Measurements from ENCODE around the gene NEUROD4. TPM values are rescaled to one million over a fixed set of nuclear protein-coding genes. Genes with fewer than 3 reads are reported as not detected.
A peak's percentile ranks its signal among the peaks of the same experiment; 100 is the strongest.

NEUROD4 gene
- total and polyA plus RNA-seq, 2 donors (not counting 1 experiment from before 2014, with no cell fraction given), result not detected

- no peak for TF ChIP-seq EZH2 (IDR thresholded peaks at IDR 0.05; ENCODE audit: low read length, missing control alignments)
- no peak for TF ChIP-seq CTCF (conservative IDR thresholded peaks at IDR 0.05 in 1 of 2, IDR thresholded peaks at IDR 0.05 in 1 of 2; ENCODE audit: low read depth in 1 of 2, low read length in 2 of 2)
- DNase-seq (ENCODE audit: low read depth in 2 of 2), result no peak
- no peak overlapping the region for H3K27ac ChIP-seq (ENCODE audit: insufficient read depth, low read length)
- no peaks in the 10 kb centered on the region for H3K79me2 ChIP-seq (ENCODE audit: control insufficient read depth, insufficient read depth, low read length)
- no peaks in the 10 kb centered on the region for H3K9me3 ChIP-seq (ENCODE audit: control insufficient read depth, insufficient read depth, low read depth, low read length)
- H4K20me1 ChIP-seq (ENCODE audit: control insufficient read depth, extremely low read depth, insufficient read depth, low read length), result no peaks in the 10 kb centered on the region
- H2AFZ ChIP-seq (ENCODE audit: low read length), result no peak overlapping the region
- H3K9ac ChIP-seq (ENCODE audit: insufficient read depth, low read length), result no peak overlapping the region
- H3K36me3 ChIP-seq (ENCODE audit: control insufficient read depth, insufficient read depth, low read length), result no peaks in the 10 kb centered on the region
- H3K27me3 ChIP-seq (ENCODE audit: control insufficient read depth, insufficient read depth, low read length), result no peaks in the 10 kb centered on the region
- H3K4me2 ChIP-seq (ENCODE audit: extremely low read depth, insufficient read depth, low read length), result no peak overlapping the region
- no peak overlapping the region for H3K4me3 ChIP-seq (replicated peaks in 1 of 4; ENCODE audit: control extremely low read depth in 1 of 4, insufficient read depth in 1 of 4, low read depth in 3 of 4, low read length in 4 of 4)
- H3K4me1 ChIP-seq (ENCODE audit: control insufficient read depth, extremely low read depth, insufficient read depth, low read length), result no peaks in the 10 kb centered on the region
Observed at GRCh38 chr12:55063291-55063690, 43.5 kb downstream of the NEUROD4 start.

GRCh38 chr12:55065535-55065934 lies 45.8 kb downstream of the NEUROD4 start:
- Histone ChIP-seq H2AFZ (ENCODE audit: low read length) (no peak overlapping the region), H3K36me3 (ENCODE audit: control insufficient read depth, insufficient read depth, low read length) (no peaks in the 10 kb centered on the region), H3K9ac (ENCODE audit: insufficient read depth, low read length) (no peak overlapping the region), H3K4me2 (ENCODE audit: extremely low read depth, insufficient read depth, low read length) (no peak overlapping the region), H3K4me3 (replicated peaks in 1 of 4; ENCODE audit: control extremely low read depth in 1 of 4, insufficient read depth in 1 of 4, low read depth in 3 of 4, low read length in 4 of 4) (no peak overlapping the region), H3K27ac (ENCODE audit: insufficient read depth, low read length) (no peak overlapping the region), H3K4me1 (ENCODE audit: control insufficient read depth, extremely low read depth, insufficient read depth, low read length) (no peaks in the 10 kb centered on the region), H3K79me2 (ENCODE audit: control insufficient read depth, insufficient read depth, low read length) (no peaks in the 10 kb centered on the region), H4K20me1 (ENCODE audit: control insufficient read depth, extremely low read depth, insufficient read depth, low read length) (no peaks in the 10 kb centered on the region), H3K27me3 (ENCODE audit: control insufficient read depth, insufficient read depth, low read length) (no peaks in the 10 kb centered on the region), H3K9me3 (ENCODE audit: control insufficient read depth, insufficient read depth, low read depth, low read length) (no peaks in the 10 kb centered on the region)
- TF ChIP-seq CTCF (conservative IDR thresholded peaks at IDR 0.05 in 1 of 2, IDR thresholded peaks at IDR 0.05 in 1 of 2; ENCODE audit: low read depth in 1 of 2, low read length in 2 of 2) (no peak), EZH2 (IDR thresholded peaks at IDR 0.05; ENCODE audit: low read length, missing control alignments) (no peak)
- no peak for DNase-seq (ENCODE audit: low read depth in 2 of 2)

GRCh38 chr12:55067701-55068100 lies 47.9 kb downstream of the NEUROD4 start:
- H3K27ac ChIP-seq (ENCODE audit: insufficient read depth, low read length), result no peak overlapping the region
- H3K4me1 ChIP-seq (ENCODE audit: control insufficient read depth, extremely low read depth, insufficient read depth, low read length), result no peaks in the 10 kb centered on the region
- H4K20me1 ChIP-seq (ENCODE audit: control insufficient read depth, extremely low read depth, insufficient read depth, low read length), result no peaks in the 10 kb centered on the region
- no peak overlapping the region for H3K4me2 ChIP-seq (ENCODE audit: extremely low read depth, insufficient read depth, low read length)
- DNase-seq (ENCODE audit: low read depth in 2 of 2), result no peak
- TF ChIP-seq CTCF (conservative IDR thresholded peaks at IDR 0.05 in 1 of 2, IDR thresholded peaks at IDR 0.05 in 1 of 2; ENCODE audit: low read depth in 1 of 2, low read length in 2 of 2), result peak in 1 of 2 donors; percentile 1
- TF ChIP-seq EZH2 (IDR thresholded peaks at IDR 0.05; ENCODE audit: low read length, missing control alignments), result no peak
- H3K9ac ChIP-seq (ENCODE audit: insufficient read depth, low read length), result no peak overlapping the region
- H3K4me3 ChIP-seq (replicated peaks in 1 of 4; ENCODE audit: control extremely low read depth in 1 of 4, insufficient read depth in 1 of 4, low read depth in 3 of 4, low read length in 4 of 4), result no peak overlapping the region
- H3K9me3 ChIP-seq (ENCODE audit: control insufficient read depth, insufficient read depth, low read depth, low read length), result no peaks in the 10 kb centered on the region
- H3K79me2 ChIP-seq (ENCODE audit: control insufficient read depth, insufficient read depth, low read length), result no peaks in the 10 kb centered on the region
- no peak overlapping the region for H2AFZ ChIP-seq (ENCODE audit: low read length)
- H3K27me3 ChIP-seq (ENCODE audit: control insufficient read depth, insufficient read depth, low read length), result no peaks in the 10 kb centered on the region
- no peaks in the 10 kb centered on the region for H3K36me3 ChIP-seq (ENCODE audit: control insufficient read depth, insufficient read depth, low read length)
